Body of pancreas (tissue), 4 donors: ENCODE data around the gene GRIK2. TPM values are rescaled to one million over a fixed set of nuclear protein-coding genes. Genes with fewer than 3 reads are reported as not detected.

Experiments used
- ATAC-seq: fragments of 150-250 bp; one replicate; pipeline ENCODE4 v1.9.1; 2016
- DNase-seq, 4 donors: peaks; one replicate each; pipeline ENCODE4 v3.0.0-alpha.2; 2019
- H3K27ac ChIP-seq, 4 donors: fragments of 200-600 bp; sonication (generic); 1 replicate in 3 of 4; 2 replicates in 1 of 4; pipeline versions ENCODE4 v1.5.1 to v1.6.1; 2016 to 2019; ENCODE audit warnings: mild to moderate bottlenecking in 1 of 4, mixed read lengths in 1 of 4, moderate library complexity in 1 of 4
- H3K27me3 ChIP-seq, 2 donors: fragments of 200-600 bp; sonication (generic); one replicate each; pipeline ENCODE4 v1.6.0; 2016; ENCODE audit warnings: mild to moderate bottlenecking in 1 of 2
- H3K36me3 ChIP-seq, 2 donors: fragments of 200-600 bp; sonication (generic); replicated peaks in 1 of 2; 2 replicates each; pipeline ENCODE4 v1.5.1; 2016; ENCODE audit warnings: low read depth in 2 of 2; ENCODE audit not compliant: insufficient read depth in 1 of 2
- H3K4me1 ChIP-seq: fragments of 200-600 bp; sonication (generic); one replicate; pipeline ENCODE4 v1.6.0; 2016
- H3K4me3 ChIP-seq, 2 donors: fragments of 200-600 bp; sonication (generic); 1 replicate in 1 of 2; 2 replicates in 1 of 2; pipeline ENCODE4 v1.5.1; 2016 to 2019
- H3K9me3 ChIP-seq, 3 donors: fragments of 200-600 bp; sonication (generic); 1 replicate in 2 of 3; 2 replicates in 1 of 3; pipeline ENCODE4 v1.5.1; 2016
- CTCF ChIP-seq, 7 experiments: fragments of 450-650 bp in 4 of 7; fragments of 200-600 bp in 3 of 7; sonication (generic) in 3 of 7; IDR thresholded peaks; one replicate each; pipeline ENCODE4 v1.5.1; 2016 to 2019; ENCODE audit warnings: antibody characterized with exemption in 7 of 7
- POLR2A ChIP-seq, 3 donors: fragments of 450-650 bp; IDR thresholded peaks; one replicate each; pipeline ENCODE4 v1.6.1; 2016; ENCODE audit warnings: antibody characterized with exemption in 3 of 3, mild to moderate bottlenecking in 2 of 3
- WGBS, 2 donors: methylation state at CpG; one replicate each; pipeline ENCODE4 v1.1.5; 2017; 5-methylcytosine and 5-hydroxymethylcytosine counted together
- intact Hi-C: fragments of 100-400 bp; cut with DNase I; formaldehyde crosslinking; loops from one replicate; pipeline ENCODE4 v1.15.1; 2023
- total RNA-seq, 2 donors: library from RNA; depleted of rRNA; stranded (reverse); fragments of >200 nt; gene quantifications; one replicate each; pipeline ENCODE4 v1.1.0, GENCODE V29; 2016

Gene GRIK2
- total RNA-seq, 2 donors from 2014 or later = 0.52 to 7.9 TPM

GRCh38 chr6:101799531-101799930 lies 406.0 kb downstream of the GRIK2 start:
- no peak for TF ChIP-seq POLR2A (IDR thresholded peaks at IDR 0.05)
- TF ChIP-seq CTCF (IDR thresholded peaks at IDR 0.05) = no peak
- intact Hi-C loops = no loop called here

GRCh38 chr6:101800598-101800997 lies 407.1 kb downstream of the GRIK2 start:
- Histone ChIP-seq H3K27me3 (no peaks in the 10 kb centered on the region), H3K9me3 (no peaks in the 10 kb centered on the region), H3K4me1 (no peaks in the 10 kb centered on the region), H3K4me3 (no peak overlapping the region), H3K27ac (no peak overlapping the region), H3K36me3 (no peaks in the 10 kb centered on the region)
- no peak for DNase-seq
- whole genome bisulfite sequencing, 2 donors = 32 to 46% methylated on average over 3 of the region's 3 CpGs
- TF ChIP-seq CTCF (IDR thresholded peaks at IDR 0.05) (no peak), POLR2A (IDR thresholded peaks at IDR 0.05) (no peak)
- no peak for ATAC-seq
- intact Hi-C loops = no loop called here

More at GRCh38 chr6:101799531-101799930, 406.0 kb downstream of the GRIK2 start:
- Histone ChIP-seq H3K27me3 (no peaks in the 10 kb centered on the region), H3K27ac (no peak overlapping the region), H3K4me1 (no peaks in the 10 kb centered on the region), H3K9me3 (no peaks in the 10 kb centered on the region), H3K4me3 (no peak overlapping the region), H3K36me3 (no peaks in the 10 kb centered on the region)
- WGBS, 2 donors = 87 to 89% methylated on average over 5 of the region's 5 CpGs
- no peak for ATAC-seq
- DNase-seq = no peak

- H3K36me3 ChIP-seq = no peaks in the 10 kb centered on the region
- intact Hi-C loops = no loop called here
- TF ChIP-seq POLR2A (IDR thresholded peaks at IDR 0.05) = no peak
- TF ChIP-seq CTCF (IDR thresholded peaks at IDR 0.05) = no peak
- no peak overlapping the region for H3K4me3 ChIP-seq
- H3K27ac ChIP-seq = no peak overlapping the region
- no peak for DNase-seq
- no peak for ATAC-seq
- no peaks in the 10 kb centered on the region for H3K4me1 ChIP-seq
- no peaks in the 10 kb centered on the region for H3K27me3 ChIP-seq
- H3K9me3 ChIP-seq = no peaks in the 10 kb centered on the region
- WGBS, 2 donors = 24 to 83% methylated on average over 1 of the region's 1 CpG
These were observed 409.6 kb downstream of the GRIK2 start for GRCh38 chr6:101803136-101803535.

GRCh38 chr6:101806241-101806640 lies 412.7 kb downstream of the GRIK2 start:
- Histone ChIP-seq H3K27ac (no peak overlapping the region), H3K36me3 (no peaks in the 10 kb centered on the region), H3K9me3 (no peaks in the 10 kb centered on the region), H3K4me1 (no peaks in the 10 kb centered on the region), H3K4me3 (no peak overlapping the region), H3K27me3 (no peaks in the 10 kb centered on the region)
- TF ChIP-seq POLR2A (IDR thresholded peaks at IDR 0.05) (no peak), CTCF (IDR thresholded peaks at IDR 0.05) (no peak)
- WGBS, 2 donors = 70 to 84% methylated on average over 1 of the region's 1 CpG
- ATAC-seq = no peak
- intact Hi-C loops = no loop called here
- no peak for DNase-seq

GRCh38 chr6:101811108-101811507 lies 417.6 kb downstream of the GRIK2 start:
- intact Hi-C loops = no loop called here
- TF ChIP-seq POLR2A (IDR thresholded peaks at IDR 0.05) = no peak
- TF ChIP-seq CTCF (IDR thresholded peaks at IDR 0.05) = no peak
- Histone ChIP-seq H3K4me3 (no peak overlapping the region), H3K27me3 (no peaks in the 10 kb centered on the region), H3K36me3 (no peaks in the 10 kb centered on the region), H3K4me1 (no peaks in the 10 kb centered on the region), H3K27ac (no peak overlapping the region), H3K9me3 (no peaks in the 10 kb centered on the region)
- DNase-seq (no peak), ATAC-seq (no peak)
